ENCODE measurements around the gene EIF2S3B.
"Not testable (repeated sequence)": the region's sequence is repeated elsewhere in the genome, so short reads cannot be mapped to it uniquely, and the experiment has no call there.

EIF2S3B gene

GRCh38 chr12:10469701-10470100, 36.0 kb upstream of the EIF2S3B start:
- no peak overlapping the region for H3K18ac ChIP-seq (ENCODE audit: low read length)
- H2BK5ac ChIP-seq (ENCODE audit: low read length) = no peak overlapping the region
- DNase-seq (ENCODE audit: low spot score) = no peak
- no peak overlapping the region for H4K91ac ChIP-seq (ENCODE audit: low read depth, low read length, poor library complexity)
- no peak overlapping the region for H4K8ac ChIP-seq (ENCODE audit: low read depth, low read length)
- no peak overlapping the region for H2BK15ac ChIP-seq (ENCODE audit: low read length)
- no peak overlapping the region for H3K4me3 ChIP-seq (ENCODE audit: low read length in 2 of 2)
- no peak overlapping the region for H2BK120ac ChIP-seq (ENCODE audit: low read depth, low read length)
- no peak overlapping the region for H3K14ac ChIP-seq (ENCODE audit: low read length)
- no peaks in the 10 kb centered on the region for H3K27me3 ChIP-seq (ENCODE audit: control insufficient read depth in 3 of 3, insufficient read depth in 3 of 3, low read depth in 1 of 3, low read length in 3 of 3)
- no peak overlapping the region for H2BK12ac ChIP-seq (ENCODE audit: low read length)
- no peak overlapping the region for H2AK5ac ChIP-seq (ENCODE audit: low read depth, low read length)
- no peaks in the 10 kb centered on the region for H3K36me3 ChIP-seq (replicated peaks in 1 of 2; ENCODE audit: control insufficient read depth in 2 of 2, insufficient read depth in 2 of 2, low read length in 2 of 2)
- no peak overlapping the region for H3K23ac ChIP-seq (ENCODE audit: low read depth, low read length, poor library complexity)
- no CpG with 5 or more reads among the region's 1 CpG for WGBS, 2 donors (ENCODE audit: extremely low coverage in 2 of 2, insufficient read length in 2 of 2, insufficient replicate concordance in 1 of 2)
- no peaks in the 10 kb centered on the region for H3K79me1 ChIP-seq (ENCODE audit: low read depth, low read length)
- H3K9me3 ChIP-seq (replicated peaks in 1 of 2; ENCODE audit: control insufficient read depth in 2 of 2, insufficient read depth in 1 of 2, low read depth in 1 of 2, low read length in 2 of 2) = no peaks in the 10 kb centered on the region
- H3K4ac ChIP-seq (ENCODE audit: low read length) = no peak overlapping the region
- no peak overlapping the region for H3K4me2 ChIP-seq (ENCODE audit: insufficient read depth, low read length, poor library complexity, severe bottlenecking)
- H3K9ac ChIP-seq (ENCODE audit: low read depth, low read length, poor library complexity) = no peak overlapping the region
- H2AFZ ChIP-seq (ENCODE audit: low read length) = no peak overlapping the region
- no peak overlapping the region for H3K27ac ChIP-seq (replicated peaks; ENCODE audit: low read length)
- no peaks in the 10 kb centered on the region for H3K4me1 ChIP-seq (ENCODE audit: control insufficient read depth in 2 of 2, insufficient read depth in 1 of 2, low read depth in 1 of 2, low read length in 2 of 2)

- not testable (repeated sequence) for H3K27ac ChIP-seq (replicated peaks; ENCODE audit: low read length); H3K27me3 ChIP-seq (ENCODE audit: control insufficient read depth in 3 of 3, insufficient read depth in 3 of 3, low read depth in 1 of 3, low read length in 3 of 3); DNase-seq (ENCODE audit: low spot score); H3K14ac ChIP-seq (ENCODE audit: low read length); H2BK12ac ChIP-seq (ENCODE audit: low read length); H3K9ac ChIP-seq (ENCODE audit: low read depth, low read length, poor library complexity); H3K4me1 ChIP-seq (ENCODE audit: control insufficient read depth in 2 of 2, insufficient read depth in 1 of 2, low read depth in 1 of 2, low read length in 2 of 2); H3K18ac ChIP-seq (ENCODE audit: low read length); H2AFZ ChIP-seq (ENCODE audit: low read length); H3K4ac ChIP-seq (ENCODE audit: low read length); H4K91ac ChIP-seq (ENCODE audit: low read depth, low read length, poor library complexity); H2AK5ac ChIP-seq (ENCODE audit: low read depth, low read length); H2BK120ac ChIP-seq (ENCODE audit: low read depth, low read length); H3K4me3 ChIP-seq (ENCODE audit: low read length in 2 of 2); H2BK5ac ChIP-seq (ENCODE audit: low read length); H3K9me3 ChIP-seq (replicated peaks in 1 of 2; ENCODE audit: control insufficient read depth in 2 of 2, insufficient read depth in 1 of 2, low read depth in 1 of 2, low read length in 2 of 2); H3K4me2 ChIP-seq (ENCODE audit: insufficient read depth, low read length, poor library complexity, severe bottlenecking); H4K8ac ChIP-seq (ENCODE audit: low read depth, low read length); H2BK15ac ChIP-seq (ENCODE audit: low read length); H3K36me3 ChIP-seq (replicated peaks in 1 of 2; ENCODE audit: control insufficient read depth in 2 of 2, insufficient read depth in 2 of 2, low read length in 2 of 2); H3K79me1 ChIP-seq (ENCODE audit: low read depth, low read length); H3K23ac ChIP-seq (ENCODE audit: low read depth, low read length, poor library complexity)
- WGBS, 2 donors (ENCODE audit: extremely low coverage in 2 of 2, insufficient read length in 2 of 2, insufficient replicate concordance in 1 of 2) = no CpG with 5 or more reads among the region's 5 CpGs
Observed at GRCh38 chr12:10472808-10473207, 32.9 kb upstream of the EIF2S3B start.

GRCh38 chr12:10481901-10482300, 23.8 kb upstream of the EIF2S3B start:
- not testable (repeated sequence) for H3K36me3 ChIP-seq (replicated peaks in 1 of 2; ENCODE audit: control insufficient read depth in 2 of 2, insufficient read depth in 2 of 2, low read length in 2 of 2); H3K14ac ChIP-seq (ENCODE audit: low read length); H3K79me1 ChIP-seq (ENCODE audit: low read depth, low read length); H3K23ac ChIP-seq (ENCODE audit: low read depth, low read length, poor library complexity); H3K4ac ChIP-seq (ENCODE audit: low read length); H3K18ac ChIP-seq (ENCODE audit: low read length); H2BK5ac ChIP-seq (ENCODE audit: low read length); H2BK120ac ChIP-seq (ENCODE audit: low read depth, low read length); H3K27ac ChIP-seq (replicated peaks; ENCODE audit: low read length); H3K9me3 ChIP-seq (replicated peaks in 1 of 2; ENCODE audit: control insufficient read depth in 2 of 2, insufficient read depth in 1 of 2, low read depth in 1 of 2, low read length in 2 of 2); H2BK15ac ChIP-seq (ENCODE audit: low read length); H2AK5ac ChIP-seq (ENCODE audit: low read depth, low read length); H4K91ac ChIP-seq (ENCODE audit: low read depth, low read length, poor library complexity); H2BK12ac ChIP-seq (ENCODE audit: low read length); H2AFZ ChIP-seq (ENCODE audit: low read length); H3K9ac ChIP-seq (ENCODE audit: low read depth, low read length, poor library complexity); H4K8ac ChIP-seq (ENCODE audit: low read depth, low read length); DNase-seq (ENCODE audit: low spot score); H3K4me1 ChIP-seq (ENCODE audit: control insufficient read depth in 2 of 2, insufficient read depth in 1 of 2, low read depth in 1 of 2, low read length in 2 of 2); H3K4me3 ChIP-seq (ENCODE audit: low read length in 2 of 2); H3K4me2 ChIP-seq (ENCODE audit: insufficient read depth, low read length, poor library complexity, severe bottlenecking); H3K27me3 ChIP-seq (ENCODE audit: control insufficient read depth in 3 of 3, insufficient read depth in 3 of 3, low read depth in 1 of 3, low read length in 3 of 3)
- WGBS, 2 donors (ENCODE audit: extremely low coverage in 2 of 2, insufficient read length in 2 of 2, insufficient replicate concordance in 1 of 2) = no CpG with 5 or more reads among the region's 2 CpGs

GRCh38 chr12:10487328-10487727, 18.4 kb upstream of the EIF2S3B start:
- H2AK5ac ChIP-seq (ENCODE audit: low read depth, low read length) = not testable (repeated sequence)
- no CpG with 5 or more reads among the region's 2 CpGs for WGBS, 2 donors (ENCODE audit: extremely low coverage in 2 of 2, insufficient read length in 2 of 2, insufficient replicate concordance in 1 of 2)

More at GRCh38 chr12:10487328-10487727, 18.4 kb upstream of the EIF2S3B start:
- not testable (repeated sequence) for H3K27me3 ChIP-seq (ENCODE audit: control insufficient read depth in 3 of 3, insufficient read depth in 3 of 3, low read depth in 1 of 3, low read length in 3 of 3); H3K18ac ChIP-seq (ENCODE audit: low read length); H4K91ac ChIP-seq (ENCODE audit: low read depth, low read length, poor library complexity); H3K27ac ChIP-seq (replicated peaks; ENCODE audit: low read length); H2BK120ac ChIP-seq (ENCODE audit: low read depth, low read length); H3K23ac ChIP-seq (ENCODE audit: low read depth, low read length, poor library complexity); H3K36me3 ChIP-seq (replicated peaks in 1 of 2; ENCODE audit: control insufficient read depth in 2 of 2, insufficient read depth in 2 of 2, low read length in 2 of 2); H3K4me1 ChIP-seq (ENCODE audit: control insufficient read depth in 2 of 2, insufficient read depth in 1 of 2, low read depth in 1 of 2, low read length in 2 of 2); DNase-seq (ENCODE audit: low spot score); H3K9ac ChIP-seq (ENCODE audit: low read depth, low read length, poor library complexity); H3K9me3 ChIP-seq (replicated peaks in 1 of 2; ENCODE audit: control insufficient read depth in 2 of 2, insufficient read depth in 1 of 2, low read depth in 1 of 2, low read length in 2 of 2); H2BK5ac ChIP-seq (ENCODE audit: low read length); H3K14ac ChIP-seq (ENCODE audit: low read length); H3K4me3 ChIP-seq (ENCODE audit: low read length in 2 of 2); H3K79me1 ChIP-seq (ENCODE audit: low read depth, low read length); H2BK15ac ChIP-seq (ENCODE audit: low read length); H2BK12ac ChIP-seq (ENCODE audit: low read length); H2AFZ ChIP-seq (ENCODE audit: low read length); H3K4ac ChIP-seq (ENCODE audit: low read length); H3K4me2 ChIP-seq (ENCODE audit: insufficient read depth, low read length, poor library complexity, severe bottlenecking); H4K8ac ChIP-seq (ENCODE audit: low read depth, low read length)
